Measurements from ENCODE around the gene HCAR3. TPM values are rescaled to one million over a fixed set of nuclear protein-coding genes. Genes with fewer than 3 reads are reported as not detected.

HCAR3 gene
- total RNA-seq, 4 donors from 2014 or later, result 5.3 to 19.1 (median 14.3) TPM

DNA sequence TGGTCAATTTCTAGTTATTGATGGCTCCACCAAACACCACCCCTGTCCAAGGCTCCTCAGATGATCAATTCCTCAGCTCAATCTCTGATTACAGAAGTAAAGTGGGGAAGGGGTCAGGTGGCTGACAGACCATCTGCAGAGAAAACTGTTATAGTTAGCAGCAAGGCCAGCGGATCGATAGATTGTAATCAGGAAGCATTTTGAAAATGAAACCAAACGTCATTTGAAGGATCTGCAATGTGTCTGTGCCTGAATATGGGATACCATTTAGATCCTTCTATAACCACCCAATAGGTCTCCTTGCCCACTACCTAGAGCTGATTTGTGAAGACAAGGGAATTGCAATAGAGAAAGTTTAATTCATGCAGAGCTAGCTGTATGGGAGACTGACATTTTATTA, 25.0 kb downstream of the HCAR3 start:
- 84% methylated on average over 3 of the region's 3 CpGs for WGBS
- H3K27ac ChIP-seq, result no peak overlapping the region
- no peak for TF ChIP-seq POLR2A (IDR thresholded peaks at IDR 0.05)
- TF ChIP-seq, protein P1, sequence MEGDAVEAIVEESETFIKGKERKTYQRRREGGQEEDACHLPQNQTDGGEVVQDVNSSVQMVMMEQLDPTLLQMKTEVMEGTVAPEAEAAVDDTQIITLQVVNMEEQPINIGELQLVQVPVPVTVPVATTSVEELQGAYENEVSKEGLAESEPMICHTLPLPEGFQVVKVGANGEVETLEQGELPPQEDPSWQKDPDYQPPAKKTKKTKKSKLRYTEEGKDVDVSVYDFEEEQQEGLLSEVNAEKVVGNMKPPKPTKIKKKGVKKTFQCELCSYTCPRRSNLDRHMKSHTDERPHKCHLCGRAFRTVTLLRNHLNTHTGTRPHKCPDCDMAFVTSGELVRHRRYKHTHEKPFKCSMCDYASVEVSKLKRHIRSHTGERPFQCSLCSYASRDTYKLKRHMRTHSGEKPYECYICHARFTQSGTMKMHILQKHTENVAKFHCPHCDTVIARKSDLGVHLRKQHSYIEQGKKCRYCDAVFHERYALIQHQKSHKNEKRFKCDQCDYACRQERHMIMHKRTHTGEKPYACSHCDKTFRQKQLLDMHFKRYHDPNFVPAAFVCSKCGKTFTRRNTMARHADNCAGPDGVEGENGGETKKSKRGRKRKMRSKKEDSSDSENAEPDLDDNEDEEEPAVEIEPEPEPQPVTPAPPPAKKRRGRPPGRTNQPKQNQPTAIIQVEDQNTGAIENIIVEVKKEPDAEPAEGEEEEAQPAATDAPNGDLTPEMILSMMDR (IDR thresholded peaks at IDR 0.05), result no peak
- TF ChIP-seq EP300 (IDR thresholded peaks at IDR 0.05), result no peak
- no peak for TF ChIP-seq POLR2AphosphoS5 (IDR thresholded peaks at IDR 0.05)

DNA sequence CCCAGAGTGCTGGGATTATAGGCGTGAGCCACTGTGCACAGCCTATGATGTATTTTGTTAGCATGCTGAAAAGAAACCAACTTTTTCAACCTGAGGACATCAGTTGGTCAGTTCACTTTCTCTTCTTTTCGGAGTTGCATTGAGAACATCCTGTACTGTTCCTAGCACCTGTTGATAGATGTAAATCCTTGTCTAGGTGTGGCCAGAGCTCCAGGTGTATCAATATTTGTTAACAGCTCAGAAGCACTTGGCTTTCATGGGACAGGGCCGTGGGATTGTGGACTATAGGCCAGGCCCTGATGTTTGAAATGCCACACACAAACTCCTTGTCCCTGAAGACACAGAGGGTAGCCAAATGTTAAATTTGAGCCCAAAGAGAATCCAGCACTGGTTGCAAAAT, 28.3 kb downstream of the HCAR3 start:
- H3K9me3 ChIP-seq, result no peaks in the 10 kb centered on the region
- H3K27ac ChIP-seq, result no peak overlapping the region
- H3K4me3 ChIP-seq, result no peak overlapping the region
- TF ChIP-seq POLR2AphosphoS5 (IDR thresholded peaks at IDR 0.05), result no peak
- TF ChIP-seq, protein P1 (IDR thresholded peaks at IDR 0.05), result no peak
- TF ChIP-seq POLR2A (IDR thresholded peaks at IDR 0.05), result no peak
- no peak for TF ChIP-seq EP300 (IDR thresholded peaks at IDR 0.05)
- no peaks in the 10 kb centered on the region for H3K36me3 ChIP-seq
- no peaks in the 10 kb centered on the region for H3K4me1 ChIP-seq
- 97% methylated on average over 3 of the region's 3 CpGs for WGBS
- DNase-seq (ENCODE audit: low spot score in 2 of 2), result no peak
- no peaks in the 10 kb centered on the region for H3K27me3 ChIP-seq

More for the DNA sequence above, 25.0 kb downstream of the HCAR3 start:
- no peak for DNase-seq (ENCODE audit: low spot score in 2 of 2)
- H3K4me3 ChIP-seq, result no peak overlapping the region
- no peaks in the 10 kb centered on the region for H3K9me3 ChIP-seq
- no peaks in the 10 kb centered on the region for H3K36me3 ChIP-seq
- no peaks in the 10 kb centered on the region for H3K4me1 ChIP-seq
- no peaks in the 10 kb centered on the region for H3K27me3 ChIP-seq

DNA sequence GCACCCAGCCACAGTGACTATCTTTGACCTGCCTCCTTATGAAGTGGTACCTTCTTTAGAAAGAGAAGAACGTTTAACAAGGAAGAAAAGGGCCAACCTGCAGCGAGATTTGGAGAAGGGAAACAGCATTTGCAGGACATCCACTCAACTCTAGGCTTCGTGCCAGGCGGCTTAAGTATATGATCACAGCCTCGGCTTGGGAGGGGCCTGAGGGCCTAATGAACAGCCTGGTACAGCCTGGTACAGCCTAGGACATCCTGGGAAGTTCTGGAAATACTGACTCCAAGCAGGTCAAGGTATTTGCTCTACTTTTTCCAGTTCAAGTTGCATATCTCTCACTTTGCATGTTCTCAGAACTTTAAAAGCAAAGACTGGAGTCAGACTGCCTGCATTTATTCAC, 29.5 kb downstream of the HCAR3 start:
- 52% methylated on average over 3 of the region's 5 CpGs for WGBS
- H3K27me3 ChIP-seq, result no peaks in the 10 kb centered on the region
- H3K4me3 ChIP-seq, result no peak overlapping the region
- H3K4me1 ChIP-seq, result no peaks in the 10 kb centered on the region
- no peak overlapping the region for H3K27ac ChIP-seq
- H3K36me3 ChIP-seq, result no peaks in the 10 kb centered on the region
- DNase-seq (ENCODE audit: low spot score in 2 of 2), result no peak
- no peaks in the 10 kb centered on the region for H3K9me3 ChIP-seq
- TF ChIP-seq EP300 (IDR thresholded peaks at IDR 0.05) (no peak), POLR2A (IDR thresholded peaks at IDR 0.05) (no peak), POLR2AphosphoS5 (IDR thresholded peaks at IDR 0.05) (no peak)
- TF ChIP-seq, protein P1 (IDR thresholded peaks at IDR 0.05), result no peak

DNA sequence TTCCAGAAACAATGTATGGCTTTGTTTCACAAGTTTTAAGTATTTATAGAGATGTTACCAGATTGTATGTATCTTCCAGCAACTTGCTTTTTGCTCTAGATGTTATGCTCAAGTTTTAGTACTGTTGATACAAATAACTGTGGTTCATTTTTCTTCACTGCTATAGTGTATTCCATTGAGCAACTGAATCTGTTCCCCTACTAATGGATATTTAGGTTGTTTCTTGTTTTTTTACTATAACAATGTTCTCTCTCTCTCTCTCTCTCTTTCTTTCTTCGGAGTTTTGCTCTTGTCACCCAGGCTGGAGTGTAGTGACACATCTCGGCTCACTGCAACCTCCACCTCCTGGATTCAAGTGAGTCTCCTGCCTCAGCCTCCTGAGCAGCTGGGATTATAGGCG, 30.1 kb downstream of the HCAR3 start:
- 77% methylated on average over 3 of the region's 3 CpGs for WGBS
- no peak for DNase-seq (ENCODE audit: low spot score in 2 of 2)
- no peaks in the 10 kb centered on the region for H3K9me3 ChIP-seq
- no peaks in the 10 kb centered on the region for H3K36me3 ChIP-seq
- no peaks in the 10 kb centered on the region for H3K27me3 ChIP-seq
- TF ChIP-seq EP300 (IDR thresholded peaks at IDR 0.05) (no peak), POLR2A (IDR thresholded peaks at IDR 0.05) (no peak), POLR2AphosphoS5 (IDR thresholded peaks at IDR 0.05) (no peak)
- TF ChIP-seq, protein P1 (IDR thresholded peaks at IDR 0.05), result no peak
- H3K4me3 ChIP-seq, result no peak overlapping the region
- H3K4me1 ChIP-seq, result no peaks in the 10 kb centered on the region
- no peak overlapping the region for H3K27ac ChIP-seq

DNA sequence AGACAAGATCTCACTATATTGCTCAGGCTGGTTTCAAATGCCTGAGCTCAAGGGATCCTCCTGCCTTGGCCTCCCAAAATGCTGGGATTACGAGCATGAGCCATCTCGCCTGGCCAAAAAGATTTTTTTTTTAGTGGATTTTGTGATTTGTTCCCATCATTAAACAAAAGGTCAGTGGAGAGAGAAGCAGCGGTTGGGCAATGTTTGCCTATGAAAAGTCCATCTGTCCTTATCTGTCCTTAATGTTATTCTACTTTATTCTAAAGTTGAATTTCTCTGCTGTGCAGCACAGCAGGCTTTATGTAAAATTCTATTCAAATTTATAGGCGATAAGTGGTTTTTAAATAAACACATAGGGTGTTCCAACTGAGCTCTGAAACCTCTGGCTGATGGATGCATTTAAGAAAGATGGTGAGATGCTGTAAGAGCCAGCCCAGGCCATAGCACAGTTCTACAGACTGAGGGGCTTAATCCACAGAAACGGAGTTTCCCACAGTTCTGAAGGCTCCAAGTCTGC, 32.3 kb downstream of the HCAR3 start:
- Histone ChIP-seq H3K36me3 (no peaks in the 10 kb centered on the region), H3K4me1 (no peaks in the 10 kb centered on the region), H3K4me3 (no peak overlapping the region), H3K27ac (no peak overlapping the region), H3K9me3 (no peaks in the 10 kb centered on the region), H3K27me3 (no peaks in the 10 kb centered on the region)
- no peak for DNase-seq (ENCODE audit: low spot score in 2 of 2)
- 83% methylated on average over 5 of the region's 5 CpGs for WGBS
- TF ChIP-seq, protein P1 (IDR thresholded peaks at IDR 0.05), result no peak
- TF ChIP-seq POLR2A (IDR thresholded peaks at IDR 0.05) (no peak), EP300 (IDR thresholded peaks at IDR 0.05) (no peak), POLR2AphosphoS5 (IDR thresholded peaks at IDR 0.05) (no peak)
